ENCODE data around the gene RALY.

- no peak for TF ChIP-seq CTCF (IDR thresholded peaks at IDR 0.05)
- no peak for TF ChIP-seq POLR2A (IDR thresholded peaks at IDR 0.05)
Observed at GRCh38 chr20:33984182-33984719, 9.5 kb upstream of the RALY start.

All from testis (tissue), 2 donors.